GM11168 (cell line): ENCODE data around the gene OBSCN.
"Not testable (repeated sequence)": the region's sequence is repeated elsewhere in the genome, so short reads cannot be mapped to it uniquely, and the experiment has no call there.

ENCODE experiments used
- in situ Hi-C: fragments of 300-500 bp; cut with MboI; formaldehyde crosslinking; loops from one replicate; pipeline ENCODE4 v1.12.0; 2022; ENCODE audit warnings: low sequenced_read_pairs; ENCODE audit not compliant: unreplicated experiment

Gene OBSCN

GRCh38 chr1:228226141-228226874, 18.5 kb downstream of the OBSCN start:
- in situ Hi-C loops, result no loop called here

DNA sequence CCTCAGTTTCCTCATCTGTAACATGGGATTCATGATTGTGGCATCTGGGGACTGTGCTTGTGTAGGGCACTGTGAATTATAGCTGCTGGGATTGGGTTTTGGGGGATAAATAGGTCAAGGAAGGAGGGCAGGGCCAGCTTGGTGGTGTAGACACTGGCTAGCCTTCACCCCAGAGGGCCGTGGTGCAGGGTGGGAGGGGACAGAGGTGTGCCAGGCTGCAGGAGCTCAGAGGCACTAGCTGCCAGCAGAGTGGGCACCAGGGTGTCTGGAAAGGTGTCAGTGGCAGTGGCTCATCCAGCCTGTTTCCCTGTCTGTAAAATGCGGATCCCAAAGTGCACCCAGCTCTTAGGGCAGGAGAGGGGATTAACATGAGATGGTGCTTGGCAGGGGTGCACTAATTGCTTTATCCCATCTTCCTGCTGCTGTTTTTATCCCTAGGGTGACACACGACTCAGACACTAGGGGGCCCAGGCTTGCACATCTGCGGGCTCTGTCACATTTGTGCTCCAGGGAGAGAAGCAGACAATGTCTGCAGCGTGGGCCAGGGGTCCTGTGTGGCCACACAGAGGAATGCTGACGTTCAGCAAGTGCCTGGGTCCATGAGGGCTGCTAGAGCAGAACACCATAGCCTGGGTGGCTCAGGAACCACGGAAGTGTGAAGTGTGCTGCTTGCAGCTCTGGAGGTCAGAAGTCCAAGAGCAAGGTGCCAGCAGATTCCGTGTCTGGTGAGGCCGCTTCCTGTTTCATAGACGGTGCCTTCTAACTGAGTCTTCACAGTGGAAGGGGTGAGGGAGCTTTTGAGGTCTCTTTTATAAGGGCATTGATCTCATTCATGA, 19.3 kb downstream of the OBSCN start:
- in situ Hi-C loops, result no loop called here

DNA sequence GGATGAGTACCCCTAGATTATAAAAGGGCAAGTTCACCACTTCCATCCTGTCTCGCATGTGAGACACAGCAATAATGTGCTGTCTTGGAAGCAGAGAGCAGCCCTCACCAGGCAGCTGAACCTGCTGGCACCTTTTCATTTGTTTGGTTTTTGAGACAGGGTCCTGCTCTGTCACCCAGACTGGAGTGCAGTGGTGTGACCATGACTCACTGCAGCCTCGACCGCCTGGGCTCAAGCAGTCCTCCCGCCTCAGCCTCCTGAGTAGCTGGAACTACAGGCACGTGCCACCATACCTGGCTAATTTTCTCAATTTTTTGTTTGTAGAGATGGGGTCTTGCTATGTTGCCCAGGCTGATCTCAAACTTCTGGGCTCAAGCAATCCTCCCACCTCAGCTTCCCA, 20.3 kb downstream of the OBSCN start:
- in situ Hi-C loops, result not testable (repeated sequence)

GRCh38 chr1:228228601-228229074, 20.8 kb downstream of the OBSCN start:
- in situ Hi-C loops, result no loop called here

DNA sequence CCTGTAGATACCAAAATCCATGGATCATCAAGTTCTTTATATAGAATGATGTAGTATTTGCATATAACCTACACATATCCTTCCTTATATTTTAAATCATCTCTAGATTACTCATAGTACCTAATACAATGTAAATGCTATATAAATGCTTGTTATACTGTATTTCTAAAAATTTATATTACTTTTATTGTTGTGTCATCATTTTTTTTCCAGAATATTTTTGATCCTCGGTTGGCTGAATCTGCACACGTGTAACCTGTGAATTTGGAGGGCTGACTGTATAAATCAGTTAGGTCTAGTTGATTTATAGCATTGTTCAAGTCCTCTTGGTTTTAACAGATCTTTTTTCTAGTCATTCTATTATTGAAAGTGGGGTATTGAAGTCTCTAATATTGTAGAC, 23.3 kb downstream of the OBSCN start:
- in situ Hi-C loops, result no loop called here

- in situ Hi-C loops, result no loop called here
Observed at GRCh38 chr1:228233136-228233535, 25.3 kb downstream of the OBSCN start.

DNA sequence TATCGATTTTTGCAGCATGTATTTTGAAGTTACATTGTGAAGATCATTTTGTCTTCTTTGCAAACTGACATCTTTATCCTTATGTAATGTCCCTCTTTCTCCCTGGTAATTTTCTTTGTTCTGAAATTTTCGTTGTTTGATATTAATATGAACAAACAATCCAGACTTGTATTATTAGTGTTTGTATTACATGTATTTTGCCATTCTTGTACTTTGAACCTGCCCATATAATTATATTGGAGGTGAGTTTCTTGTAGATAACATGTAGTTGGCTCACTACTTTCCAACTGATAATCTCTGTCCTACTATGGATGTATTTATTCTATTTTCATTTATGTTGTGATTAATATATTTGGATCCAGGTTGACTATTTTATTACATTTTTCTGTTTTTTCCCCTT, 27.1 kb downstream of the OBSCN start:
- in situ Hi-C loops, result no loop called here

- in situ Hi-C loops, result no loop called here
Observed at GRCh38 chr1:228236744-228237143, 28.9 kb downstream of the OBSCN start.

DNA sequence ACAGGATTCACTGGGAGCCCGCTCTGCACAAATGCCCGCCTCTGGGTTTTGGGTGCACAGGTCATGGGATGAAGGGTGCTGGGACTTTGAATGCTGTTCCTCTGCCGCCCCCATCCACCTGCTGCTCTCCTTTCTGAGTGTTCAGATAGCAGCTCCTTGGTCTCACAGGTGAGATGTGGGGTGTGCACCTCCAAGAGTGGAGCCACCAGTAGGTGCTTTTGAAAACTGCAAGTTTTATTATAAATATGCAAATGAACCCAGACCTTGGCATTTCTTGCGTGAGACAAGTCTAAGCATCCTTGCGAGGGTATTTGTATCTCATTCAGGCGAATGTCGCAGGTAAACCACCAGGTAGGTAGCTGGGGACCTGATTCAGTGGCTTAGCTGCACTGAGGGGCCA, 30.2 kb downstream of the OBSCN start:
- in situ Hi-C loops, result no loop called here

GRCh38 chr1:228238461-228238860, 30.6 kb downstream of the OBSCN start:
- in situ Hi-C loops, result no loop called here

DNA sequence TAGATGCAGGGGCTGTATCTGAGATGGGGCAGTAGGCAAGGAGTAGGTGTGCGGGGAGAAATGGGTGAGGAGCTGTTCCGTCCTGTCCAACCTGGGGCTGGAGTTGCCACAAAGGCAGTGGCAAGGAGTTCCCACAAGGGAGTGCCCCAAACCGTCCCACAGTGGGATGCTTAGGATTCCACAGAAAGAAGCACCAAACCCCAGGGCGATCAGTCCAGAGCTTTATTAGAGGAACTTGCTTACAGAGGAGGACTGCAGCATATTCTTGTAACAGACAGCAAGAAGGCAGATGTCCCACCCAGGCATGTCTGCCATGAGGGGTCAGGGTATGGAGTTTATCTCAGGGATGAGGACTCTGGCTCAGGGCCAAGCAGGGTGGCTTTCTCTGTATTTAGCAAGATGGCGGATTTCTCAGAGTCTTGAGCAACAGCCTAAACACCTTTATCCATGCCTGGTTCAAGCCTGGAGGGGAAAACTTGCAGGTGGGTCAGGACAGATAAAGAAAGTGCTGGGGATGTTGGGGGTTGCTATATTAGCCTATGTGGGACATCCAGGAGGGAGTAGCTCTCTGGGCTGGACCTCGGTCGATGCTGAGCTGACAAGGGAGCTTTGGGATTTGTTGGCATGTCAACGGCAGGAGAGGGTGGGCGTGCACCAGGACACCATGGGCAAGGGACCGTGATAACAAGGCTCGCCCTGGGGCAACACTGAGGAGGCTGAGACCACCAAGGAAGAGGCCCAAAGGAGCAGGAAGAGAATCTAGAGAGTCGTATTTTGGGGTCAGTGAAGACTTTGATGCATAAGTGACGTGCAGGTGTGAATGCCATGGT, 32.8 kb downstream of the OBSCN start:
- in situ Hi-C loops, result no loop called here

DNA sequence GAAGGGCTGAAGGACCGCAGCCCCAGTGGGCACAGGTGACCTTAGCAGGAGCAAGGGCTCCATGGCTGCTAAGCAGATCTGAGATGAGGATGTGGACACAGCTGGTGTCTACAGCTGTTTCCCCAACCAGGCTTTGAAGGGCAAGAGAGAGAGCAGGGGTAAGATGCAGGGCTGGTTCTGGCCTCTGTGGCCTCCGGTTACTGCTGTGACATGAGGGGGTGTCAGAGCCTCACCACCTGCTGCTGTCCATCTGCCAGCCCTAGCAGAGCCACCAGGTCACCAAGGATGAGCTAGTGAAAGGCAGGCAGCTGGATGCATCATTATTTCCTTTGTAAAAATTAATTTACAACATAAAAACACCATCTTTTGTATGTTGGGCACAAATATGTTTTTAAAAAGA, 33.4 kb downstream of the OBSCN start:
- in situ Hi-C loops, result no loop called here

DNA sequence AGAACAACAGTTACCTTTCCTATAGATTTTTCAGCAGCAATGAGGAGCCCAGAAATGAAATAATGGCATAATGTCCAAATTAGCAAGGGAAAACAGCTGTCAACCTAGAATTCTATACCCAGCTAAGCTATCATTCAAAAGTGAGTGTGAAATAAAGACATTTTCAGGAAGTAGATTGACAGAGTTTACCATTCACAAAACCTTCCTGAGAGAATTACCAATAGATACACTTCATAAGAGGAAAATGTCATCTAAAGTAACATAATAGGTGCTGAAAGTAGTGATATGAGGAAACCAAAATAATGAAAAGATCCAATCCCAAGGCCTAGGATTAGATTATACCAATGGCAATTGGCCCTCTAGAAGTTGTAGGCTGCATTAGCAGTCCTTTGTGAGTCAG, 34.6 kb downstream of the OBSCN start:
- in situ Hi-C loops, result no loop called here

GRCh38 chr1:228243093-228243492, 35.2 kb downstream of the OBSCN start:
- in situ Hi-C loops, result no loop called here

- in situ Hi-C loops, result not testable (repeated sequence)
Observed at GRCh38 chr1:228243989-228244388, 36.1 kb downstream of the OBSCN start.

- in situ Hi-C loops, result no loop called here
Observed at GRCh38 chr1:228245111-228245510, 37.3 kb downstream of the OBSCN start.

DNA sequence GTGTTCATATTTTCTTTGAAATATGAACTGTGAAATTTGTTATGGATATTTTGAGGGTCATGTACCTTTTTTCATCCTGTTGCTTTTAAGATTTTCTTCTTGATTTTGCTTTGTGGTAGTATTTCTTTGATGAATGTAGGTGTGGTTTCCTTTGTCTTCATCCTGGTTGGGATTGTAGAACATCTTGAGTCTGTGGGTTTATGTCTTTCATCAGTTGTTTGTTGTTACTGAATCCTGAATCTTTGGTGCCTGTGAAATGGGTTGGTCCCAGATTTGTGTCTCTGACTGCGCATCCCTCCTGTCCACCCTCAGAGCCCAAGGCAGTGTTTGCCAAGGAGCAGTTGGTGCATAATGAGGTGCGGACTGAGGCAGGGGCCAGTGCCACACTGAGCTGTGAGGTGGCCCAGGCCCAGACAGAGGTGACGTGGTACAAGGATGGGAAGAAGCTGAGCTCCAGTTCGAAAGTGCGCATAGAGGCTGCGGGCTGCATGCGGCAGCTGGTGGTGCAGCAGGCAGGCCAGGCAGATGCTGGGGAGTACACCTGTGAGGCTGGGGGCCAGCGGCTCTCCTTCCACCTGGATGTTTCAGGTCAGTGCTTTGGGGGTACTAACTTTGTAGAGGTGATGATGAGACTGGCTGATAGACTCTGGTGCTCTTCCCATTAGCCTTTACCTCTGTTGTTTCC, 38.5 kb downstream of the OBSCN start:
- in situ Hi-C loops, result no loop called here

- in situ Hi-C loops, result no loop called here
Observed at GRCh38 chr1:228249513-228250305, 41.9 kb downstream of the OBSCN start.

- in situ Hi-C loops, result not testable (repeated sequence)
Observed at GRCh38 chr1:228252476-228252875, 44.6 kb downstream of the OBSCN start.
